CD14-positive monocyte (primary cell): ENCODE measurements around the gene TRPM2. TPM values are rescaled to one million over a fixed set of nuclear protein-coding genes. Genes with fewer than 3 reads are reported as not detected.
A peak's percentile ranks its signal among the peaks of the same experiment; 100 is the strongest.

Source experiments
- DNase-seq, 3 donors: peaks; one replicate each; pipeline ENCODE4 v3.0.0-alpha.2; 2011 to 2022
- H2AFZ ChIP-seq: 2 replicates; pipeline ENCODE4 v1.6.0; 2012; ENCODE audit warnings: mild to moderate bottlenecking, low read depth, low read length, inconsistent platforms; ENCODE audit not compliant: insufficient read depth, poor library complexity, severe bottlenecking
- H3K27ac ChIP-seq, 2 donors: 1 replicate in 1 of 2; 2 replicates in 1 of 2; pipeline ENCODE4 v1.5.1; 2012 to 2013; ENCODE audit warnings: low read length in 2 of 2, control low read depth in 1 of 2, inconsistent platforms in 1 of 2, low read depth in 1 of 2, mild to moderate bottlenecking in 1 of 2
- H3K27me3 ChIP-seq, 2 donors: one replicate each; pipeline versions ENCODE4 v1.6.0 to v1.6.1; 2011 to 2013; ENCODE audit warnings: low read length in 2 of 2; ENCODE audit not compliant: control insufficient read depth in 2 of 2, insufficient read depth in 2 of 2
- H3K36me3 ChIP-seq, 2 donors: replicated peaks in 1 of 2; 1 replicate in 1 of 2; 2 replicates in 1 of 2; pipeline versions ENCODE4 v1.5.1 to v1.6.1; 2012 to 2013; ENCODE audit warnings: low read length in 2 of 2, control low read depth in 1 of 2, inconsistent platforms in 1 of 2, mild to moderate bottlenecking in 1 of 2; ENCODE audit not compliant: insufficient read depth in 2 of 2, control insufficient read depth in 1 of 2
- H3K4me1 ChIP-seq, 2 donors: 1 replicate in 1 of 2; 2 replicates in 1 of 2; pipeline versions ENCODE4 v1.5.1 to v1.6.1; 2012 to 2013; ENCODE audit warnings: low read length in 2 of 2, control low read depth in 1 of 2, inconsistent platforms in 1 of 2, mild to moderate bottlenecking in 1 of 2, moderate library complexity in 1 of 2; ENCODE audit not compliant: insufficient read depth in 2 of 2, control insufficient read depth in 1 of 2
- H3K4me2 ChIP-seq: replicated peaks from 2 replicates; pipeline ENCODE3; 2012; ENCODE audit warnings: low read length, moderate library complexity, mild to moderate bottlenecking; ENCODE audit not compliant: poor library complexity, severe bottlenecking; ENCODE audit errors: extremely low read depth
- H3K4me3 ChIP-seq, 3 experiments: fragments of 200-600 bp in 1 of 3; sonication (generic) in 1 of 3; replicated peaks in 1 of 3; 1 replicate in 2 of 3; 2 replicates in 1 of 3; pipeline ENCODE4 v1.5.1; 2011 to 2013; ENCODE audit warnings: low read length in 3 of 3, mild to moderate bottlenecking in 3 of 3, control low read depth in 2 of 3, low read depth in 2 of 3, inconsistent platforms in 1 of 3, moderate library complexity in 1 of 3
- H3K79me2 ChIP-seq: 2 replicates; pipeline ENCODE4 v1.6.0; 2012; ENCODE audit warnings: mild to moderate bottlenecking, control low read depth, inconsistent platforms, low read length, moderate library complexity; ENCODE audit not compliant: insufficient read depth
- H3K9ac ChIP-seq: 2 replicates; pipeline ENCODE4 v1.6.0; 2017; ENCODE audit warnings: low read length, mild to moderate bottlenecking; ENCODE audit not compliant: insufficient read depth, poor library complexity, severe bottlenecking
- H3K9me3 ChIP-seq, 2 donors: replicated peaks in 1 of 2; 1 replicate in 1 of 2; 2 replicates in 1 of 2; pipeline versions ENCODE4 v1.5.1 to v1.6.1; 2012 to 2013; ENCODE audit warnings: low read length in 2 of 2, control low read depth in 1 of 2; ENCODE audit not compliant: control insufficient read depth in 1 of 2, insufficient read depth in 1 of 2
- H4K20me1 ChIP-seq: 2 replicates; pipeline ENCODE4 v1.6.0; 2012; ENCODE audit warnings: mild to moderate bottlenecking, low read length, control low read depth, moderate library complexity; ENCODE audit not compliant: insufficient read depth
- H3K27ac Mint-ChIP-seq, 7 donors: one replicate each; pipeline ENCODE4 v1.8.0; 2020; ENCODE audit warnings: mild to moderate bottlenecking in 7 of 7, mixed read lengths in 7 of 7, moderate library complexity in 6 of 7, inconsistent platforms in 2 of 7
- H3K27me3 Mint-ChIP-seq, 3 donors: one replicate each; pipeline ENCODE4 v1.8.0; 2021 to 2022; ENCODE audit warnings: low read depth in 3 of 3, mild to moderate bottlenecking in 3 of 3, mixed read lengths in 3 of 3, moderate library complexity in 3 of 3, inconsistent platforms in 1 of 3
- H3K36me3 Mint-ChIP-seq, 2 donors: one replicate each; pipeline ENCODE4 v1.8.0; 2020; ENCODE audit warnings: mixed read lengths in 2 of 2, inconsistent platforms in 1 of 2, mild to moderate bottlenecking in 1 of 2
- H3K4me1 Mint-ChIP-seq: one replicate; pipeline ENCODE4 v1.8.0; 2020; ENCODE audit warnings: mild to moderate bottlenecking, mixed read lengths
- H3K4me3 Mint-ChIP-seq, 2 donors: one replicate each; pipeline ENCODE4 v1.8.0; 2020; ENCODE audit warnings: mild to moderate bottlenecking in 2 of 2, mixed read lengths in 2 of 2, moderate library complexity in 1 of 2
- H3K9me3 Mint-ChIP-seq, 7 donors: one replicate each; pipeline ENCODE4 v1.8.0; 2020 to 2022; ENCODE audit warnings: mixed read lengths in 7 of 7, mild to moderate bottlenecking in 6 of 7, moderate library complexity in 6 of 7, inconsistent platforms in 2 of 7
- WGBS: methylation state at CpG from one replicate; pipeline ENCODE4 v1.1.5; 2013; ENCODE audit warnings: missing lambda C conversion rate; ENCODE audit not compliant: insufficient coverage; 5-methylcytosine and 5-hydroxymethylcytosine counted together
- intact Hi-C, 2 donors: fragments of 100-400 bp; cut with micrococcal nuclease; formaldehyde crosslinking; loops; one replicate each; pipeline versions ENCODE4 v1.15.0 to v1.15.1; 2023
- polyA plus RNA-seq, 3 donors: library from polyadenylated mRNA; depleted of rRNA in 1 of 3; unstranded in 2 of 3; stranded (reverse) in 1 of 3; fragments of 300-500 nt in 2 of 3; fragments of >200 nt in 1 of 3; fragmentation: Illumina TruSeq in 2 of 3; gene quantifications; 1 replicate in 2 of 3; 2 replicates in 1 of 3; pipeline ENCODE4 v1.2.3, GENCODE V29; 2012 to 2021
- TF ChIP-seq, protein P1 (sequence below): fragments of 200-600 bp; IDR thresholded peaks from one replicate; pipeline ENCODE4 v1.8.0; 2022; ENCODE audit warnings: antibody characterized with exemption, mild to moderate bottlenecking

The TRPM2 gene
- polyA plus RNA-seq, 3 donors, result 7.6 to 21.6 (median 12.2) TPM

- H3K36me3 Mint-ChIP-seq, result no peaks in the 10 kb centered on the region
- Histone ChIP-seq H3K27me3 (no peaks in the 10 kb centered on the region), H2AFZ (no peak overlapping the region), H3K27ac (no peak overlapping the region), H3K79me2 (no peaks in the 10 kb centered on the region), H4K20me1 (no peaks in the 10 kb centered on the region), H3K4me2 (no peak overlapping the region), H3K4me1 (no peaks in the 10 kb centered on the region), H3K9me3 (no peaks in the 10 kb centered on the region), H3K4me3 (no peak overlapping the region), H3K36me3 (no peaks in the 10 kb centered on the region), H3K9ac (no peak overlapping the region)
- H3K27ac Mint-ChIP-seq, result no peak overlapping the region
- peaks cover 0 to 5% (median 3%) of the 10 kb centered on the region in 3 donors for H3K27me3 Mint-ChIP-seq
- DNase-seq, result no peak
- intact Hi-C loops, result no loop called here
- H3K9me3 Mint-ChIP-seq, result peaks cover 0 to 3% (median 0%) of the 10 kb centered on the region in 7 donors
- WGBS, result 96% methylated on average over 15 of the region's 16 CpGs
- H3K4me3 Mint-ChIP-seq, result no peak overlapping the region
- TF ChIP-seq, protein P1, sequence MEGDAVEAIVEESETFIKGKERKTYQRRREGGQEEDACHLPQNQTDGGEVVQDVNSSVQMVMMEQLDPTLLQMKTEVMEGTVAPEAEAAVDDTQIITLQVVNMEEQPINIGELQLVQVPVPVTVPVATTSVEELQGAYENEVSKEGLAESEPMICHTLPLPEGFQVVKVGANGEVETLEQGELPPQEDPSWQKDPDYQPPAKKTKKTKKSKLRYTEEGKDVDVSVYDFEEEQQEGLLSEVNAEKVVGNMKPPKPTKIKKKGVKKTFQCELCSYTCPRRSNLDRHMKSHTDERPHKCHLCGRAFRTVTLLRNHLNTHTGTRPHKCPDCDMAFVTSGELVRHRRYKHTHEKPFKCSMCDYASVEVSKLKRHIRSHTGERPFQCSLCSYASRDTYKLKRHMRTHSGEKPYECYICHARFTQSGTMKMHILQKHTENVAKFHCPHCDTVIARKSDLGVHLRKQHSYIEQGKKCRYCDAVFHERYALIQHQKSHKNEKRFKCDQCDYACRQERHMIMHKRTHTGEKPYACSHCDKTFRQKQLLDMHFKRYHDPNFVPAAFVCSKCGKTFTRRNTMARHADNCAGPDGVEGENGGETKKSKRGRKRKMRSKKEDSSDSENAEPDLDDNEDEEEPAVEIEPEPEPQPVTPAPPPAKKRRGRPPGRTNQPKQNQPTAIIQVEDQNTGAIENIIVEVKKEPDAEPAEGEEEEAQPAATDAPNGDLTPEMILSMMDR, result no peak
- no peaks in the 10 kb centered on the region for H3K4me1 Mint-ChIP-seq
Observed at GRCh38 chr21:44466351-44466954, 113.0 kb downstream of the TRPM2 start.

- Histone ChIP-seq H3K36me3 (no peaks in the 10 kb centered on the region), H3K4me3 (no peak overlapping the region), H2AFZ (no peak overlapping the region), H3K4me1 (no peaks in the 10 kb centered on the region), H4K20me1 (no peaks in the 10 kb centered on the region), H3K4me2 (no peak overlapping the region), H3K9me3 (no peaks in the 10 kb centered on the region), H3K27me3 (no peaks in the 10 kb centered on the region), H3K9ac (no peak overlapping the region), H3K27ac (no peak overlapping the region), H3K79me2 (no peaks in the 10 kb centered on the region)
- intact Hi-C loops, result no loop called here
- TF ChIP-seq, protein P1, result no peak
- Mint-ChIP-seq H3K9me3 (peaks cover 0 to 3% (median 0%) of the 10 kb centered on the region in 7 donors), H3K36me3 (no peaks in the 10 kb centered on the region), H3K4me1 (no peaks in the 10 kb centered on the region), H3K27me3 (peaks cover 0 to 6% (median 3%) of the 10 kb centered on the region in 3 donors), H3K4me3 (peak overlapping the region in 1 of 2 donors; percentile 24), H3K27ac (no peak overlapping the region)
- 94% methylated on average over 36 of the region's 36 CpGs for WGBS
- DNase-seq, result no peak
Observed at GRCh38 chr21:44466996-44467858, 113.8 kb downstream of the TRPM2 start.
